Activated CD4-positive, alpha-beta T cell treated with anti-CD3 and anti-CD28 coated beads, Interleukin-2, amount 50 U/mL, for 24 hours (primary cell): ENCODE data around the gene GPR139.

Experiments
- DNase-seq, 2 donors: peaks; one replicate each; pipeline ENCODE4 v3.0.0-alpha.2; 2020; ENCODE audit warnings: low read depth in 1 of 2, low spot score in 1 of 2

Gene GPR139

GRCh38 chr16:20073203-20074098 is at the start of gene GPR139:
GPR139 (minus strand) TSS chr16:20073890; CDS start chr16:20073616, 274 bp downstream.
- DNase-seq, result no peak

DNA sequence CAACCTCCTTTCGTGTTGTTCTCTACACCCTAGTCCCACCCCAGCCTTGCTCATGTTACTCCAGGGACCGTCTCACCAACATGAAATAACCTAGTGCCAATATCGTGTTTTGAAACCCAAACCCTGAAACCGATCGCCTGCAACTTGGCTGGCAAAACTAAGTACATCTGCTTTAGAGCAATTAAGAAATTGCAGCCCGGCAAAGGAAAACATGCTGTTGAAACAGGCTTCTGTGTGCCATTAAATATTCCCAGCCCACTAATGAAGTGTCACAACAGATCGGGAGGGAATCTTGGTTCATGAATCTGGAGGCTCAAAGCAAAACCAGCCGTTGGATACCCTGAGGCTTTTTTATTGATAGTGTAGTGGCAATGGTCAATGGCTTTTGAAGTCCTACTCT is 48.3 kb upstream of the GPR139 start:
- DNase-seq, result no peak

DNA sequence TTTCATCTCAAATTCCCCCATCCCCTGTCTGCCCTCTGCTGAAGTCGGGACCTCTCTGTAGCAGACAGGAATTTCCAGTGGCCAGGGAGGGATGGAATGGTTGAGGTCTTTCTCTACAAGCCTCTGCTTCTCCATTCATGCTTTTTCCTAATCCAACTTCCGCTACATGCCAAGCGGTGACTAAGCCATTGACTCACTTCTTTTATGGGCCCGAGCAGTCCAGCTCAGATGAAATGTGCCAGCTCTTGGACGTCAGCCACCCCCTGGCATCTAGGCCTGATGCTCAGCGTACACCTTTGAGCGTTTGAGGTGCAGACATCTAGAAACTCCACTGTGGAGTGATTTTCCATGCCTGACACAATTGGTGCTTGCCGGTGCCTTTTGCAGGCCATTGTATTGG is 40.7 kb upstream of the GPR139 start:
- DNase-seq, result no peak

DNA sequence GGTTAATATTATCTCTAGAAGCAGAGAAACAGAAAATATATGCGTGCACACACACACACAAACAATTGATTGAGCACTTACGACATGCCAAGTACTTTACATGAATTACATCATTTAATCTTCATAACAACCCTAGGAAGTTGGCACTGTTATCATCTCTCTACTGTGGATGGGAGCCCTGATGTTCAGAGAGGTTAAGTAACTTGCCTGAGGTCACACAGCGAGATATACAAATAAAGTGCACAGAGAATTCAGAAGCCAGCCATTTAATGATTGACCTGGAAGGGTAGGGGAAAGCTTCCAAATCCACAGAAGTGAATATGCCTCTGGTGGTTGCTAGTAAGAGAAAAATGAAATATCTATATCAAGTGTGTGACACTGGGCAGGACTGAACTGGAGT is 37.5 kb upstream of the GPR139 start:
- DNase-seq, result no peak

DNA sequence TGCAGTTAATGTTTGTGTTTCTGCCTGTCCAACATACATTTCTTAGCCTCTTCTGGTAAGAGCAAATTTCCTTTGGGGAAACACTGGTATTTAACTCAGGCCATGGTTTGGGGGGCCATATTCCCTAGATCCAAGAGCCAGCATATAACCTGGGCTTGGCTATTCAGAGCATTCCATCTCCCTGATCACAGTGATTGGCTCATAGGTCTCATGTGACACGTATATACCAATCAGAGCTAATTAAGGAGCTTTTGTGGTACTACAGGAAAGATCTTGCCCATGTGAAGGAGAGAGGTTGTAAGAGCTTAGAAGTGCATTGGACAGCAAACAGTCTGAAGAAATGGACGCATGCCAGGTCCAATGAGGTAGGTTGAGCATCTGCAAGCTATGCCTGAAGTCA is 33.4 kb upstream of the GPR139 start:
- DNase-seq, result no peak

GRCh38 chr16:20104563-20105183 is 31.0 kb upstream of the GPR139 start:
- no peak for DNase-seq

- DNase-seq, result no peak
These were observed 28.8 kb upstream of the GPR139 start for GRCh38 chr16:20102521-20102920.

DNA sequence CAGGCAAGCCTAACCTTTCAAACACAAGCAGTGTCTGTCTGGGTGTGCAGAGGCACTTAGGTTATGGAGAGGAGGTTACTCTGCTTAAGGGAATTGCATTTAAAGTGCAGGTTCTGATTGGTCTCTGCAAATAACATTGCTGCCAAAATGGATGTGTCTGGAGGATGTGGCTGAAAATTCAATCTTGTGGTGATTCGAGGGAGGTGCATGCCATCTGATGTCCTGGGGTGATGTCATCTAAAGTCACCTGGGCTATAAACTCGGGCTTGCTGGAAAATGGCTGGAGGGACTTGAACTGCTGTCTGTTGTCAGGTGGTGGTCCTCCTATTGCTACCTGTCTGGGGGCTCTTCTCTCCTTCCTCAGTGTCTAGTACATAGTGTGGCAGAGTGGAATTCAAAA is 28.3 kb upstream of the GPR139 start:
- no peak for DNase-seq

DNA sequence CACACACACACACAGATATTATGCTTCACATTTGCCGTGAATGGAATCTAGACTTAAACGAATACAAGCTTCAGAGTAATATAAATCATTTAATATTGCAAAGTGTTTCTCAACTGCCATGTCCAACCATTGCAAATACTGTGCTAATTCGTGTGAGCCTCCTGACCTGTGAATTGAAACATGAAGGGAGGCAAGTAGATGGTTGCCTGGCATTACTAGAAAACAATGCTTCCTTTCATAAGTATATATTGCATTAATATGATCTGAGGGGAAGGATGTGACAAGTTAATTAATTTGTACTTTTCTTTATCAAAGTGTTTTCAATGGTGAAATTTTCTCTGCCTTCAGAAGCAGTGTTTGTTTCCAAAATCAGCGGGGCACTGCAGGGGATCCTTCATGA is 25.7 kb upstream of the GPR139 start:
- DNase-seq, result no peak

DNA sequence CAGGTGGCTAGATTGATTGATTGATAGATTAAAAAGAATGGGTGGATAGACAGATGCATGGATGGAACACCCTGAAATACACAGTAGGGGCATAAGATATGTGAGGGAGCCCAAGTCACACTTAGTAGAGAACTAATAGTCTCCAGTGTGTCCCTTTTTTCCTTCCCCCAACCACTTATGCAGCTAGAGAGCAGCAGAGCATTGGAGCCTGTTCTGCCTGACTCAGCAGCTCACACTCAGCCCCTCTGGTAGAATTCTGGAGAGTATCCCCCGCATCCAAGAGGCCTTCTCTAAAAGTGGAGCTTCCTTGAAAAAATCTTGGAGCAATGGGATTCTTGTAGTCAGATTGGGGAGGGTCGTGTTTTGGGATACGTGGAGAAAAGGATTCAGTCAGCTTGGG is 20.5 kb upstream of the GPR139 start:
- no peak for DNase-seq

DNA sequence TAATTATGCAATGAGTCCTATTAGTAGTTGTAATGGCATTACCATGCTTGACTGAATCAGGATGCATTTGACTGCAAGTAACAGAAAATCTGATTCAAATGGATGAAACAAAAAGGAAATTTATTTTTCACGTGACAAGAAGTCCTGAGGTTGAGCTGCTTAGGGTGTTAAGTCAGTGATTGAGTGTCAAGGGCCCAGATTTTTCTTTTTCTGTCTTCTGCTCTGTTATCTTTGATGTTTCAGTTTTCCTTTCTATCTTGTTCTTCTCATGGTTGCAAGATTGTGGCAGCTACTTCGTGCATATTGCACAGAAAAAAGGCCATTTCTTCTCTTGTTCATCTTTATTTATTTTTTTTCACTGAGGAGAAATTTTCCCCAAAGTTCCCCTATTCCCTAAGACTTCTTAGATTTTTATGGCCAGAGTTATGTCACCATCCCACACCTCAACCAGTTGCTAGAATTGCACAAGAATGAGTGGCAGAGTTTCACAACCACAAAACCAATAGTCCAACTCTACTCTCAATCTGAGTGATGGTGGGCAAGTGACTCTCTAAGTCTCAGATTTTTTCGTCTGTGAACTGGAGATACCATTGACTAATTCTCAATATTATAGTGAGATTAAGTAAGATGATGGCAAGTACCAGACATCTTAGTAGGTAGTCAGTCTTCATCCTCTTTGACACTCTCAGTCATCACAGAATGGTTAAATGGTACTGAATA is 15.7 kb upstream of the GPR139 start:
- no peak for DNase-seq

DNA sequence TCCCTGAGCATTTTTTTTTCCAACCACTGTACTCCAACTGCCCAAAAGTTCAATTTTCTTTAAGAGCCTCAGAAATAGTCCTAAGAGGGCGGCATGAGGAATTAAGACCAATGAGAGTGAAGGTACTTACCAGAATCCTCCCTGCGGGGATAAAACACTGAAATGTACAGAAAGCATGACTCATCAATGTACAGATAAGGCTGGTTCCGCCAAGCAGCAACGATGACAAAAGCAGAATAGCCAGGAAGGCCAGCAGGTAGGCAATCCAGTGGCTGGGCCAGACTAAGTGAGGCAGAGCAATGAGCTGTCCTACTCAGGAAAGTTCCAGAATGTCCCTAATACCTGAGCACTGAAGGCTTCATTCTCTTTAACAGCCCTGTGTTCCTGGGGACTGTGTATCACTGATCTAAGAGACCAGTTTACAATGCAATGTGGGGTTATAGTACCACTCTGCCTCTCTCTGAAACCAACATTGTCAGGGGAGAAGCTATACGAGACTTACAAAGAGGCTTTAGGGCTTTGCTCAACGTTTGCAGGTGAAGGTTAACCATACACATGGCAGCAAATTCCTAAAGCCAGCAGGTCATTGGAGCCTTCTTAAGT is 11.0 kb upstream of the GPR139 start:
- DNase-seq, result no peak

DNA sequence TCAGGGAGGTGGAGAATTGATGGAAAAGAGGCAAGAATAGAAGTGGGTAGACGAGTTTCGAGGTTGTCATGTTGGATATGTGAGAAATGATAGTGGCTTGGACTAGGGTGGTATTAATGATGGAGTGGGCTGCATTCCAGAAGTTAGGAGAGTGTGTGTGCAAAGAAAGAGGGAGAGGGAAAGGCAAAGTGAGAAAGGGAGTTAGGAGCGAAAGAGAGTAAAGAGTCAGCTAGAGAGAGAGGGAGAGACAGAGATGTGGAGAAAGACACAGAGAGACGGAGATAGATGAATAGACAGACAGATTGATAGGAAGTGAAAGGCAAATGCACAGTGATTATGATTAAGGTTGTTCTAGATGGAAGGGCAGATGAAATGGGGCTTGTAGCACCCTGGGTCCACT is 5.4 kb upstream of the GPR139 start:
- no peak for DNase-seq

DNA sequence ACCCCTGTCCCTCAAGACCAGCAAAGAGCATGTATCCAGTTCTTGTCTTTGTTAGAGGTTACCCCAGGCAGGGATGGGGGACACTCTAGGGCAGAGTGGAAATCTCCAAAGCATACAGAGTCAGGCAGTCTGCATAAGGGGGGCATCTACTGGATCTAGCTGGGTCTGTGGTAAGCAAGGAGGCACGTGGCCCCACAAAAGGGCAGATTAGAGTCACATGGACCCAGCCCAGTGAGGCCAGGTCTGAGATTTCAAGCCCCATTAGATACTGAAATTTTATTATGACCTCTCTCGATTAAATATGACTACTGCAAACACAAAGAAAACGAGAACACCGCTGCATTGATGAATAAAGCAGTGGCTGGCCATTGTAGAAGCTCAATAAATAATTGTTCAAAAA is 1.6 kb upstream of the GPR139 start:
- DNase-seq, result no peak

DNA sequence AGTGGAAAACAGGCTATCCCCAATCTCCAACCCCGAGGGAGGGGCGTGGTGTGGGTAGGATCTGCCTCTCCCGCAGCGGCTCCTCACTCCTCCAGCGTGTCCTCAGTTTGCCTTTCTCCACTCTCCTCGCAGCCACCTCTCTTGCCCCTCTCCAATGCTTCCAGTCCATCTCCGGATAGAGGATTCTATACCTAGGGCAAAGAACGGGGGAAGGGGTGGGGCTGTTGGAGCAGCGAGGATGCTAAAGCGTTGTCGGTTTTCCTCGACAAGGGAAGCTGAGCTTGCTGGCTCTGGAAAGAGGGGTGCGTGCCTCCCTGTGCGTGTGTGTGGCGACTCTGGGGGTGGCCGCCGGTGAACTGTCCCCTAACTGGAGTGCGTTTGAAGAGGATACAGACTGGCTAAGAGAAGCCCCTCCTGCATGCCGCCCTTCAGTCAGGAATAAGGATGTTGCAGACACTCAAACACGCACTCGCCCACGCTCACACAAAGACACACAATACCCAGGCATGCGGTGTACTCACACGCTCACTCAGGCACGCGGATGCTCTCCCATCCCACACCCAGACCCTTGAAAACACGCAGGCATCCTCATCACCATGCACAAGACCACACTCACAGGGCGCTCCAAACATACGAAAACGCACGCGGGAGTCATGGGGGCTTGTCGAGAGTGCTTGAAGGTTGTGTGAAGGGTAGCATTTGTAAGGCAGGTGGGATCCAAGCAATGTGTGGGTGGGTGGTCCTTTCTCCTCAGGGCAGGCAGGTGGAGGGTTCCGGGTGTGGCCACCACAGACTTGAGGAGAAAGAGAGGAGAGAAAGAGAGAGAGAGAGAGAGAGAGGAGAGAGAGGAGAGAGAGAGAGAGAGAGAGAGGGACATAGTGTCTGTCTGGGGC is 655 bp upstream of the GPR139 start:
- DNase-seq, result no peak

GRCh38 chr16:20072874-20073202 is 852 bp downstream of the GPR139 start:
- DNase-seq, result no peak

DNA sequence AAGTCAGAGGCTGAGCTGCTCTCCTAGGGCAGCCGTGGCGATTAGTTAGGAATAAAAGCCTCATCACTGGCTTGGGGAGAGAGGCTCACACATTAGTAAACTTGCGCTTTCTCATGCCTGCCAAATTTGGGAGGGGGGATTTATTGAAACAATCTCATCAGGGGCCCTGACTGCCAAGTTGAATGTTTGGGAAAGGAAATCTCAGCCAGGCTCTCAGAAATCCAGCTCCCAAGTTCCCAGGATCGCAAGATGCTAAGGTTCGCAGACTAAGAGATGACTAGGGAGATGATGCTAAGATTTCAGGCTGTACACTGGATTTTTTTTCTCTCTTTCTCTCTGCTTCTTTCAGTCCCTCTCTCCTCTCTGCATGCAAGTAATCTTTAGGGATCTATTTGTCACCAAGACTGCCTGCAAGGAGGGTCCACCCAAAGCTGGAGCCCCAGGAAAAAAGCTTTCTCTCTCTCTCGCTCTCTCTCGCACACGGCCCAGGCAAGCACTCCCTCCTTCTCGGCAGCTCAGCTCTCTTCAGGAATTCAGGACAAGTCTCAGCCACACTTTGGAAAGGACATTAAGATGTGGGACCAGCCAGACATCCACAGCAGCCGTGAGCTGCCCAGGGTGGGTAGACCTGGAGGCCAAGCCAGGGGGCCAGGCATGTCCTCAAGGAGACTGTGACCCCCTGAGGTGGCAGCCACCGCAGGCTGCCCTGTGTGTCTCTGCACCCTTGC is 1.4 kb downstream of the GPR139 start:
- DNase-seq, result no peak

GRCh38 chr16:20064931-20065330 is 8.8 kb downstream of the GPR139 start:
- DNase-seq, result no peak

- DNase-seq, result no peak
These were observed 9.2 kb downstream of the GPR139 start for GRCh38 chr16:20064520-20064919.

DNA sequence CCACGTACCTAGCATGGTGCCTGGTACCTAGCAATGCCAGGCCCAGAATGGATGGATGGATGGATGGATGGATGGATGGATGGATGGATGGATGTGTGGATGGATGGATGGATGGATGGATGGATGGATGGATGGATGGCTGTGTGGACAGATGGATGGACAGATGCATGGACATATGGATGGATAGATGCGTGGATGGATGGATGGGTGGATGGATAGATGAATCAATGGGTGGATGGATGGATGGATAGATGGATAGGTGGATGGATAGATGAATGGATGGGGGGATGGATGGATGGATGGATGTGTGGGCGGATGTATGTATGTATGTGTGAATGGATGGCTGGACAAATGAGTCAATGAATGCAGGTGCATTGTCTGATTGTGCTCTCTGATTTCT is 12.6 kb downstream of the GPR139 start:
- DNase-seq, result no peak
